Neural cell (in vitro differentiated cells): ENCODE measurements around the gene CDC40.

ENCODE experiments used
- EZH2 ChIP-seq: fragments of 200-600, 300-800 bp; shearing (Covaris generic), sonication (generic); IDR thresholded peaks from 2 replicates; pipeline ENCODE4 v1.6.1; 2014; ENCODE audit warnings: antibody characterized with exemption, low read length, borderline replicate concordance, mild to moderate bottlenecking; ENCODE audit not compliant: insufficient read depth, poor library complexity, severe bottlenecking
- POLR2AphosphoS5 ChIP-seq: IDR thresholded peaks from 2 replicates; pipeline ENCODE4 v1.6.1; 2012
- TF ChIP-seq, protein P1 (sequence below): fragments of 450-650 bp; IDR thresholded peaks from 2 replicates; pipeline ENCODE4 v1.5.1; 2014; ENCODE audit warnings: antibody characterized with exemption, mild to moderate bottlenecking, moderate library complexity; ENCODE audit not compliant: poor library complexity, severe bottlenecking

DNA sequence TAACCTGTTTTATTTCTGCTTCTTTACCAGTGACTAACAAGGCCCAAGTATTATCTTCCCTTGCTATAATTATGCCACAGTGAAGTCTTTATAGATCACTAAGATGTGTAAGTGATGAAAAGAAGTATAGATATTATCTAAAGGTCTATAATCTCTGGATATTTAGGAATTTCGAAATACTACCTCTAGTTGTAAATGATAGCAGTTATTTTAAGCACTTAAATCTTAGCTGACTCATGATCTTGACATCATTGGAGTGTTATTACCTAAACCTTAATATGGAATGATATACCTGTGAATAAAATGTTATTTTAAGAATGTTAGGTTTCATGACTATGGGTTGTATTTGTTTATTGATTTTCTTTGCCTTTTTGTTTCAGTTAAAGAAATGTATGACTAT is 31.5 kb downstream of the CDC40 start:
- TF ChIP-seq POLR2AphosphoS5, result no peak
- TF ChIP-seq, protein P1, sequence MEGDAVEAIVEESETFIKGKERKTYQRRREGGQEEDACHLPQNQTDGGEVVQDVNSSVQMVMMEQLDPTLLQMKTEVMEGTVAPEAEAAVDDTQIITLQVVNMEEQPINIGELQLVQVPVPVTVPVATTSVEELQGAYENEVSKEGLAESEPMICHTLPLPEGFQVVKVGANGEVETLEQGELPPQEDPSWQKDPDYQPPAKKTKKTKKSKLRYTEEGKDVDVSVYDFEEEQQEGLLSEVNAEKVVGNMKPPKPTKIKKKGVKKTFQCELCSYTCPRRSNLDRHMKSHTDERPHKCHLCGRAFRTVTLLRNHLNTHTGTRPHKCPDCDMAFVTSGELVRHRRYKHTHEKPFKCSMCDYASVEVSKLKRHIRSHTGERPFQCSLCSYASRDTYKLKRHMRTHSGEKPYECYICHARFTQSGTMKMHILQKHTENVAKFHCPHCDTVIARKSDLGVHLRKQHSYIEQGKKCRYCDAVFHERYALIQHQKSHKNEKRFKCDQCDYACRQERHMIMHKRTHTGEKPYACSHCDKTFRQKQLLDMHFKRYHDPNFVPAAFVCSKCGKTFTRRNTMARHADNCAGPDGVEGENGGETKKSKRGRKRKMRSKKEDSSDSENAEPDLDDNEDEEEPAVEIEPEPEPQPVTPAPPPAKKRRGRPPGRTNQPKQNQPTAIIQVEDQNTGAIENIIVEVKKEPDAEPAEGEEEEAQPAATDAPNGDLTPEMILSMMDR, result no peak
- TF ChIP-seq EZH2, result no peak
